SJSA1 (cell line): ENCODE data around the gene DNASE1. TPM values are rescaled to one million over a fixed set of nuclear protein-coding genes. Genes with fewer than 3 reads are reported as not detected.

Experiments used
- DNase-seq, 2 experiments: peaks; one replicate each; pipeline ENCODE4 v3.0.0-alpha.2; 2015 to 2020; ENCODE audit warnings: low spot score in 2 of 2, low read depth in 1 of 2
- H3K27ac ChIP-seq: fragments of 250-450 bp; sonication (Bioruptor Pico); 2 replicates; pipeline ENCODE4 v1.5.1; 2020; ENCODE audit warnings: mild to moderate bottlenecking, moderate library complexity
- H3K27me3 ChIP-seq: fragments of 250-450 bp; sonication (Bioruptor Pico); replicated peaks from 2 replicates; pipeline ENCODE4 v1.5.1; 2020; ENCODE audit warnings: mild to moderate bottlenecking, moderate library complexity
- H3K36me3 ChIP-seq: fragments of 250-450 bp; sonication (Bioruptor Pico); 2 replicates; pipeline ENCODE4 v1.5.1; 2020; ENCODE audit warnings: mild to moderate bottlenecking
- H3K4me1 ChIP-seq: fragments of 250-450 bp; sonication (Bioruptor Pico); replicated peaks from 2 replicates; pipeline ENCODE4 v1.6.1; 2021; ENCODE audit warnings: mild to moderate bottlenecking
- H3K4me3 ChIP-seq: fragments of 250-450 bp; sonication (Bioruptor Pico); 2 replicates; pipeline ENCODE4 v1.5.1; 2020; ENCODE audit warnings: mild to moderate bottlenecking
- H3K9me3 ChIP-seq: fragments of 250-450 bp; sonication (Bioruptor Pico); replicated peaks from 2 replicates; pipeline ENCODE4 v1.5.1; 2020; ENCODE audit warnings: mild to moderate bottlenecking
- total RNA-seq: library from RNA; depleted of rRNA; stranded (reverse); fragments of >200 nt; shearing (Covaris generic); gene quantifications from 2 replicates; pipeline ENCODE4 v1.2.3, GENCODE V29; 2014

Gene DNASE1
- total RNA-seq, 1 experiment from 2014 or later = 12.9 TPM

DNA sequence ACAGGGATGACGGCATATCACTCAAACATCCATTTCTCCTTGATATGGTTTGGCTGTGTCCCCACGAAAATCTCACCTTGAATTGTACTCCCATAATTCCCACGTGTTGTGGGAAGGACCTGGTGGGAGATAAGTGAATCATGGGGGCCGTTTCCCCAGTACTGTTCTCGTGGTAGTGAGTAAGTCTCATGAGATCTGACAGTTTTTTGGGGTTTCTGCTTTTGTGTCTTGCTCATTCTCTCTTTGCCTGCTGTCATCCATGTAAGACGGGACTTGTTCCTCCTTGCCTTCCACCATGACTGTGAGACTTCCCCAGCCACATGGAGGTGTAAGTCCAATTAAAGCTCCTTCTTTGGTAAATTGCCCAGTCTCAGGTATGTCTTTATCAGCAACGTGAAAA is 32.5 kb downstream of the DNASE1 start:
- H3K27ac ChIP-seq = no peak overlapping the region
- peaks cover 46% of the 10 kb centered on the region for H3K36me3 ChIP-seq
- no peaks in the 10 kb centered on the region for H3K9me3 ChIP-seq
- no peak overlapping the region for H3K4me3 ChIP-seq
- no peak for DNase-seq
- no peaks in the 10 kb centered on the region for H3K27me3 ChIP-seq
- peaks cover 5% of the 10 kb centered on the region for H3K4me1 ChIP-seq

DNA sequence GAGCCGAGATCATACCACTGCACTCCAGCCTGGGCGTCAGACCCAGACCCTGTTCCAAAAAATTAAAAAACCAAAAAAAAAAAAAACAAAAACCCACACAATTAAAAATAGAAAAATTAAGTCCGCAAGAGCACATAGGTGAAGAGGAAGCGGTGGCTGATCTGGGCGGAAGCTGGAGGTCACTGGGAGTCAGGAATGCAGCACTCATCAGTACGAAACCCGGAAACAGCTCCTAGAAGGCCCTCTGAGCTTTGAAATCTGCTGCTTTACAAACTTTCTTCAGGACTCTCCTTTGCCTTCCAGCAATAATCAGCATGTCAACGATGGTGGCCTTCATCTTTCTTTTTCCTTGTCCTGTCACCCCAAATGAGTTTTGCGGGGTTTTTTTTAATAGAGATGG is 33.3 kb downstream of the DNASE1 start:
- H3K27me3 ChIP-seq = no peaks in the 10 kb centered on the region
- no peak overlapping the region for H3K4me3 ChIP-seq
- no peak overlapping the region for H3K27ac ChIP-seq
- H3K36me3 ChIP-seq = peaks cover 38% of the 10 kb centered on the region
- no peak for DNase-seq
- H3K4me1 ChIP-seq = peaks cover 5% of the 10 kb centered on the region
- H3K9me3 ChIP-seq = no peaks in the 10 kb centered on the region

DNA sequence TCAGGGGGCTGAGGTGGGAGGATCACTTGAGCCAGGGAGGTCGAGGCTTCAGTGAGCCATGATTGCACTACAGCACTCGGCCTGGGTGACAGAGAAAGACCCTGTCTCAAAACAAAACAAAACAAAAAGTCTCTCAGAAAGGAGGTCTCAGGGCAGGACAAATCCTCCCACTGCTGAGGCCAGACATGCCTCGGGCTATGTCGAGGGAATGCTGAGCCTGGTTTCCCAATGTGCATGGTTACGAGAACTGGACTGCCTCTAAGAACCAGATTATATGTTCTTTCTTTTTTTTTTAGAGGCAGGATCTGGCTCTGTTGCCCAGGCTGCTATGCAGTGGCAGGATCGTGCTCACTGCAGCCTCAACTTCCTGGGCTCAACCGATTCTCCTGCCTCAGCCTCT is 35.2 kb downstream of the DNASE1 start:
- DNase-seq = no peak
- Histone ChIP-seq H3K27ac (no peak overlapping the region), H3K4me3 (no peak overlapping the region), H3K27me3 (no peaks in the 10 kb centered on the region), H3K4me1 (peaks cover 5% of the 10 kb centered on the region), H3K9me3 (no peaks in the 10 kb centered on the region), H3K36me3 (peaks cover 37% of the 10 kb centered on the region)

DNA sequence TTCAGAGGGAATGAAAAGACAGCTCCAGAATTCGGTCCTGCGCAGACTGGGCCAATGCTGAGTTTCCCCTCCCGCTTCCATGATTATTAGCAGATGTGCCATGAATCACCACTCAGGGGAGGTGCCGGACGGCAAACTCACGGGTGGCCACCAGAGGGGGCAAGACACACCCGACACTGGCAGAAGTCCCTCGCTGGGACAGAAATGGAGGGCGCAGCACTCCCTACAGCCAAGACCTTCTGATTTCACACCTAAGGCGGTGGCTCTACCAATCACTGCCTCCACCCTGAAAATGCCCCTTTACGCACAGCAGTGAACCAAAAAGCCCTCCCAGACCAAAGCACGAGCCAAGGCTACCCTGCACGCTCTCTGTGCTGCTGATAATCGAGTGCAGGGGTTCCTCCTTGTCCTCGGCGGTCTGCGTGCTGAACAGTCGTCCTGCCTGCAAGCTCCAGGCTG is 36.0 kb downstream of the DNASE1 start:
- Histone ChIP-seq H3K27me3 (no peaks in the 10 kb centered on the region), H3K27ac (no peak overlapping the region), H3K36me3 (peaks cover 31% of the 10 kb centered on the region), H3K9me3 (no peaks in the 10 kb centered on the region), H3K4me1 (peaks cover 5% of the 10 kb centered on the region), H3K4me3 (no peak overlapping the region)
- peak; percentile 94 for DNase-seq

DNA sequence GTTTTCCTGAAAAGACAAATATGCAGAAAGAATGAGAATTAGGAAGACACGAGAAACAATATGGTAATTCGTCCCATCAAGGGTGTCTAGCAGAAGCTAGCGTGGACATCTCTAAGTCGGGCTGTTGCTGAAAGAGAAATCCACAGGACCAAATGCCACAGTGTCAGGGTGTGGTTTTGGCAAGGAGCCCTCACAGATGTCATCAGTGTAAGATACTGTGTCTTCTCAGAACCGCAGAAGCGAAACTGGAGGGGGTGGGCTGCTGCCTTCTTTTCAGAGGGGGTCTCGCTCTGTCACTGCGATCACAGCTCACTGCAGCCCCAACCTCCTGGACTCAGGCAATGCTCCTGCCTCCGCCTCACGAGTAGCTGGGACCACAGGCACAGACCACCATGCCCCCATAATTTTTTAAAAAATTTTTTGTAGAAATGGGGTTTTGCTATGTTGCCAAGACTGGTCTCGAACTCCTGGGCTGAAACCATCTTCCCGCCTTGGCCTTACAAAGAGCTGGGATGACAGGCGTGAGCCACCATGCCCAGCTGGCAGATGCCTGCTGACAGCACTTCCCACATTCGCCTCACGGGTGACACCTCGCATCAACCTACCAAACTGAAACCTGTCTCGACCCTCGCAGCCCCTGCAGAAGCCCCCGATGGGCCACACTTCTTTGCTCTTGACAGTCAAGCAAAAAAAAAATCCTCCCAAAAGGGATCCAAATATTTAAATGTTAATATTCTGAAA is 36.7 kb downstream of the DNASE1 start:
- Histone ChIP-seq H3K36me3 (peaks cover 25% of the 10 kb centered on the region), H3K9me3 (no peaks in the 10 kb centered on the region), H3K4me1 (peaks cover 5% of the 10 kb centered on the region), H3K4me3 (no peak overlapping the region), H3K27ac (no peak overlapping the region), H3K27me3 (no peaks in the 10 kb centered on the region)
- DNase-seq = no peak

DNA sequence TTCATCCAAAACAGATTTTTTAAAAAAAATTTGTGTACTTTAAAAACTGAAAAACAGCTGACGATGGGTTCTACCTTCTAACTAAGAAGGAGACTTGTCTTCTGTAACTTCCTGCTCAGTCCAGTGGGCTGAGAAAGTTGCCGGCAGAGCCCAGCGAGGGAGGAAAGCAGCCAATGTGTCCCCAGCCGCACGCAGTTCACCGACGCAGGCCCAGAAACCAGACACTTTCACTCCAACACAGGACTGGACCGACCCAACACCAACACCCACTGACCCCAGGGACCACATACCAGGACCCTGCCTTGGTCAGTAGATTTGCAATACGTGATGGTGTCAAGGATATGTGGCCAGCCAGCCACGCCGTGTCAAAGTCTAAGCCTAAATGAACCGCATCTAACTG is 37.3 kb downstream of the DNASE1 start:
- Histone ChIP-seq H3K36me3 (peaks cover 21% of the 10 kb centered on the region), H3K9me3 (no peaks in the 10 kb centered on the region), H3K27ac (no peak overlapping the region), H3K27me3 (no peaks in the 10 kb centered on the region), H3K4me1 (peaks cover 5% of the 10 kb centered on the region), H3K4me3 (no peak overlapping the region)
- DNase-seq = no peak

DNA sequence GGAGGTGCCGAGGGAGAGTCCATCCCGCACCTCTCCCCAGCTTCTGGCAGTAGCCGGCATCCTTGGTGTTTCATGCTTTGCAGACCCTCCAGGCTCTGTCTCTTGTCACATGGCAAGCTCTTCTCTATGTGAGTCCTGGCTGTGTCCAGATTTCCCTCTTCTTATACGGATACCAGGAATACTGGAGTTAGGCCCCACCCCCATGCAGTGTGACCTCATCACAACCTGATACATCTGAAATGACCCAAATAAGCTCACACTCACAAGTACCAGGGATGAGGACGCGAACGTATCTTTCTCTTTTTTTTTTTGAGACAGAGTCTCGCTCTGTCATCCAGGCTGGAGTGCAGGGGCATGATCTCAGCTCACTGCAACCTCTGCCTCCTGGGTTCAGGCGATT is 39.6 kb downstream of the DNASE1 start:
- Histone ChIP-seq H3K36me3 (peaks cover 3% of the 10 kb centered on the region; the same call in 1 of the 2 replicates), H3K4me1 (peaks cover 5% of the 10 kb centered on the region), H3K27ac (no peak overlapping the region), H3K27me3 (no peaks in the 10 kb centered on the region), H3K4me3 (no peak overlapping the region), H3K9me3 (no peaks in the 10 kb centered on the region)
- DNase-seq = no peak

DNA sequence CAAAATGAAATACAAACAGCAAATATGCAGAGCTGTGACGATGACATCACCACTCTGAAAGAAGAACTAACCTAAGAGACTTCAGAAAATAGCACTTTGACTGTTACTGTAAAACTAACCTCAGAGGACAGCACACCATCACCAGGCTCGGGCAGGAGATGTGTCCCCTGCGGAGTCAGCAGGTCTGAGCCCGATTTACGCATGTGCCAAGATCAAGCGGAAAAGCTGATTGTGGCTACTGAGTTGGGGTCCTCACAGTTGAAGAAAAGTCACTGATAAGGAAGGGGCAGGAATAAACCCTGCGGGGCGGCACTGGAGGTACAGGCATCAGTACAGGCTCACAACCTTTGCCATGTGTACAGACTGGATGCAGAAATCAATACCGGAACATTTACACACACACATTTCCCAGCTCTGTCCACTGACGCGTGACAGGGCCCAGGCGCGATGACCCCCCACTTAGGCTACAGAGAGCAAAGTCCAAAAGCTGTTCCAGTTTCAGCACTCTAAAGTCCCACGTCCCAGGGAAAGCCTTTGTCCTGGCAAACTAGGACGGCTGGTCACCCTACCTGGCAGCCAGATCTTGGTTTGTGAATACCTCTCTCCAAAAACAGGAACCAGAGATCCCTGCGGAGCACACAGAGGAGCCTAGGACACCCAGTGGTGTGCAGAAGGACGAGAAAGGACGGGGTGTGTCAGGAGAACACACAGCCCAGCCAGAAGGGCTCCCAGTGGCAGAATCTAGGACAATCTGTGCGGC is 41.3 kb downstream of the DNASE1 start:
- Histone ChIP-seq H3K27ac (no peak overlapping the region), H3K4me3 (no peak overlapping the region)
- DNase-seq = no peak

DNA sequence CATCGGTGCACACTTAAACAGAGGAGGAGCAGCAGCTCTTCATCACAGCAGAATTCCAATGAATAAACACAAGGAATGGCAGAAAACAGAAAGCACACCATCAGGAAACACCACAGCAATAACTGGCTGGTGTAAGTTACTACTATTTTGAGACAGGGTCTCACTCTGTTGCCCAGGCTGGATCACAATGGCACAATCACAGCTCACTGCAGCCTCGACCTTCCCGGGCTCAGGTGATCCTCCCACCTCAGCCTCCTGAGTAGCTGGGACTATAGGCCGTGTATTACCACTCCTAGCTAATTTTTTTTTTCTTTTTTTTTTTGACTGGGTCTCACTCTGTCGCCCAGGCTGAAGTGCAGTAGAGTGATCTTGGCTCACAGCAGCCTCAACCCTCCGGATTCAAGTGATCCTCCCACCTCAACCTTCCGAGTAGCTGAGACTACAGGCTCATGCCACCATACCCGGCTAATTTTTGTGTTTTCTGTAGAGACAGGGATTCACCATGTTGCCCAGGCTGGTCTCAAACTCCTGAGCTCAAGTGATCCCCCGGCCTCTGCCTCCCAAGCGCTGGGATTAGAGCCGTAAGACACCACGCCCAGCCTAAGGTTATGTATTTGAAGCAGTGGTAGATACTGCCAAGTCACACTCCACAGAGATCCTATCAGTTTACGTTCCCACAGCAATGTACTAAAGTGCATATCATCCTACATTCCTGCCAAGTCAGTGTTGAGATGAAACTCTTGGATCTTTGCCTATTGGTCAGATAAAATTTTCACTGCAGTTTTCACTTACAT is 42.1 kb downstream of the DNASE1 start:
- Histone ChIP-seq H3K36me3 (no peaks in the 10 kb centered on the region), H3K9me3 (no peaks in the 10 kb centered on the region), H3K27me3 (no peaks in the 10 kb centered on the region), H3K27ac (no peak overlapping the region), H3K4me1 (no peaks in the 10 kb centered on the region), H3K4me3 (no peak overlapping the region)
- DNase-seq = no peak

More for the DNA sequence above, 41.3 kb downstream of the DNASE1 start:
- H3K4me1 ChIP-seq = peaks cover 2% of the 10 kb centered on the region
- no peaks in the 10 kb centered on the region for H3K36me3 ChIP-seq
- no peaks in the 10 kb centered on the region for H3K9me3 ChIP-seq
- no peaks in the 10 kb centered on the region for H3K27me3 ChIP-seq

DNA sequence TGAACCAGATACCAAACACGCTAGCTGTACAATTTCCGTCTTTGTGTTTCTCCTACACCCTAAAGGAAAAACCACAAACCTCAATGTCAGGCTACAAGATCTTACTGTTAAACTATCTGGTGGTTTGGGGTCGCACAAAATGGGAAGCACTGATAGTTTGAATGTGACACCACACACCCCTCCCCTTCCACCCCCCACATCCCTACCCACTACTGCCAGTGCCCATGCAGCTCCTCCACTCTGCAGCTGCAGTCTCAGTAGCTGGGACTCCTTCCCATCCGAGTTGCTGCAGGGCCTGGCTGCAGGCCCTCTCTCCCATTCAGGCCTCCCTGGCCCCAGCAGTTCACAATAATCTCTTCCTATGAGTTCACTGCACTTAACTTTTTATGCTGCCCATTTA is 44.5 kb downstream of the DNASE1 start:
- Histone ChIP-seq H3K4me1 (no peaks in the 10 kb centered on the region), H3K4me3 (no peak overlapping the region), H3K27me3 (no peaks in the 10 kb centered on the region), H3K9me3 (no peaks in the 10 kb centered on the region), H3K27ac (no peak overlapping the region), H3K36me3 (no peaks in the 10 kb centered on the region)
- DNase-seq = no peak

DNA sequence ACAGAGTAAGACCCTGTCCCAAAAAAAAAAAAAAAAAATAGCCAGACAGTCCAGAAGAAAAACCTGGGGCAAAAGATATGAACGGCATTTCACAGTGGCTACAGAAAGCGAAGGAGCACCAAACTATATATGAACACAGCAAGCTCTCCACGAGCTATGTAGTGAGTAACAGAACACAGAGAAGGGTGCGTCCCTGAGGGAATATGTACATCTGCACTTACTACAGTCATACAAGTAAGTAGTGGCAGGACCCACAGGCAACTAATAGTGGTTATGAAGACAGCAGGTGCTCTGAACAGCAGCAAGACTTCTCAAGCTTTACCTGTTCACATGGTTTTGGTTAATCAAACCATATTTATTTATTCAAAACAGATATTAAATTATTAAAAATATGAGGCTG is 47.0 kb downstream of the DNASE1 start:
- H3K9me3 ChIP-seq = no peaks in the 10 kb centered on the region
- no peaks in the 10 kb centered on the region for H3K4me1 ChIP-seq
- no peak overlapping the region for H3K27ac ChIP-seq
- DNase-seq = no peak
- H3K27me3 ChIP-seq = no peaks in the 10 kb centered on the region
- no peaks in the 10 kb centered on the region for H3K36me3 ChIP-seq
- no peak overlapping the region for H3K4me3 ChIP-seq

DNA sequence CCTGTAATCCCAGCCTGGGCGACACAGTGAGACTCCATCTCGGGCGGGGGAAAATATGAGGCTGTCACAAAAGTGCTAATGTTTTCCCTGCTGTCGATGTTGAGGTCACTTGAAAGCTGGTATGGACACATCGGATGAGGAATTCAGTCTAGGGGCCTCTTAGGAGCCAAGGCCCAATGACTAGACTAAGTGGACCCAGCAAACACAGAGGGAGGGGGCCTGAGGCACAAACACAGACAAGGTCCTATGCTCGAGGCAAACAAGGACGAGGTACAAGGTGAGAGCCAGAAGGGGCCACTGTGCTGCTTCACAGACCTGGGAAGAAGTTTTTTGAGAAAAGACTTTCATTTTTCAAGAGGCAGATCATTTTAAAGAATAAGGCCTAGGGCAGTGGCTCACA is 47.6 kb downstream of the DNASE1 start:
- no peak overlapping the region for H3K4me3 ChIP-seq
- no peaks in the 10 kb centered on the region for H3K27me3 ChIP-seq
- H3K36me3 ChIP-seq = no peaks in the 10 kb centered on the region
- H3K9me3 ChIP-seq = no peaks in the 10 kb centered on the region
- H3K4me1 ChIP-seq = no peaks in the 10 kb centered on the region
- no peak overlapping the region for H3K27ac ChIP-seq
- DNase-seq = no peak

DNA sequence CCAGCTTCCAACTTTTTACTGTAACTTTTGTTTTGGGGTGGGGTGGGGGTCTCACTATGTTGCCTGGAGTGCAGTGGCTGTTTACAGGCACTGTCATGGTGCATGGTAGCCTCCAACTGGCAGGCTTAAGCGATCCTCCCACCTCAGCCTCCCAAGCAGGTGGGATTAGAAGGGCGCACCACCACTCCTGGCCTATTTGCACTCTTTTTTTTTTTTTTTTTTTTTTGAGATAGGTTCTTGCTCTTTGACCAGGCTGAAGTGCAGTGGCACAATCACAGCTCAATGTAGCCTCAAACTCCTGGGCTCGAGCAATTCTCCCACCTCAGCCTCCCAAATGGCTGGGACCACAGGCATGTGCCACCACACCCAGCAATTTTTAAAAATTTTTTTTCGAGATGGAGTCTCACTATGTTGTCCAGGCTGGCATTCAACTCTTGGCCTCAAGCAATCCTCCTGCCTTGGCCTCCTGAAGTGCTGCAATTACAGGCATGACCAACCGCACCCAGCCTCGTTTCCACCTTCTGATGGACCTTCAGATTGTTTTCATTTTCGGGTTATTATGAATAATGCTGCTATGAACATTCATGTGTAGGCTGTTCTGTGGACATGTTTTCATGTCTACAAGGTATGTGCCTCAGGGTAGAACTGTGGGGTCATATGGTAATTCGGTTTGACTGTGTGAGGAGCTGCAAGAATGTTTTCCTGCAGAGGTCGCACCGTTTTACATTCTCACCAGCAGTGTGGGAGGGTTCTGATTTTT is 51.9 kb downstream of the DNASE1 start:
- Histone ChIP-seq H3K27ac (no peak overlapping the region), H3K4me3 (no peak overlapping the region), H3K4me1 (no peaks in the 10 kb centered on the region), H3K9me3 (no peaks in the 10 kb centered on the region), H3K27me3 (no peaks in the 10 kb centered on the region), H3K36me3 (no peaks in the 10 kb centered on the region)
- no peak for DNase-seq
